GM12878 (cell line): ENCODE data around the gene MMP27.

ENCODE experiments used
- BHLHE40 ChIP-seq, 2 experiments: fragments of 450-650 bp in 1 of 2; IDR thresholded peaks; 2 replicates each; pipeline ENCODE4 v1.6.1; 2011 to 2017; ENCODE audit warnings: low read depth in 2 of 2, borderline replicate concordance in 1 of 2, improper control_type of control experiment in 1 of 2, low read length in 1 of 2, mild to moderate bottlenecking in 1 of 2
- CTCF ChIP-seq, 3 experiments: IDR thresholded peaks in 2 of 3; conservative IDR thresholded peaks in 1 of 3; 2 replicates each; pipeline ENCODE4 v1.5.1; 2011; ENCODE audit warnings: low read depth in 3 of 3, low read length in 3 of 3, mild to moderate bottlenecking in 3 of 3, control low read depth in 2 of 3, moderate library complexity in 2 of 3, inconsistent platforms in 1 of 3, mixed read lengths in 1 of 3; ENCODE audit not compliant: control insufficient read depth in 2 of 3, insufficient read depth in 1 of 3; ENCODE audit errors: extremely low read depth in 1 of 3
- RAD21 ChIP-seq: IDR thresholded peaks from 2 replicates; pipeline ENCODE4 v1.6.1; 2011; ENCODE audit warnings: mild to moderate bottlenecking, low read depth, low read length, moderate library complexity; ENCODE audit not compliant: insufficient read depth

GRCh38 chr11:102708654-102709053, 3.1 kb upstream of the MMP27 start:
- TF ChIP-seq CTCF (IDR thresholded peaks at IDR 0.05 in 2 of 3, conservative IDR thresholded peaks at IDR 0.05 in 1 of 3; ENCODE audit: control insufficient read depth in 2 of 3, extremely low read depth in 1 of 3, insufficient read depth in 1 of 3, low read depth in 3 of 3, low read length in 3 of 3) (no peak), RAD21 (no peak), BHLHE40 (IDR thresholded peaks at IDR 0.05; ENCODE audit: borderline replicate concordance in 1 of 2, low read depth in 2 of 2, low read length in 1 of 2) (no peak)
